Fibroblast of pulmonary artery (primary cell): ENCODE data around the gene SLC22A13.

Experiments used
- DNase-seq: peaks from one replicate; pipeline ENCODE4 v3.0.0-alpha.2; 2010; ENCODE audit warnings: low read depth
- H3K4me3 ChIP-seq: replicated peaks from 2 replicates; pipeline ENCODE4 v1.5.1; 2011; ENCODE audit warnings: low read depth, mild to moderate bottlenecking, control low read depth, low read length, moderate library complexity
- CTCF ChIP-seq: IDR thresholded peaks from 2 replicates; pipeline ENCODE4 v1.5.1; 2011; ENCODE audit warnings: mild to moderate bottlenecking, control low read depth, low read length, inconsistent platforms; ENCODE audit errors: missing control alignments

Gene SLC22A13

GRCh38 chr3:38313263-38313662 lies 47.7 kb downstream of the SLC22A13 start:
- no peak for DNase-seq
- TF ChIP-seq CTCF, result no peak
- no peak overlapping the region for H3K4me3 ChIP-seq

GRCh38 chr3:38313695-38314094 lies 48.1 kb downstream of the SLC22A13 start:
- no peak overlapping the region for H3K4me3 ChIP-seq
- TF ChIP-seq CTCF, result no peak
- no peak for DNase-seq

- H3K4me3 ChIP-seq, result no peak overlapping the region
- TF ChIP-seq CTCF, result no peak
- DNase-seq, result no peak
Observed at GRCh38 chr3:38314112-38314763, 48.6 kb downstream of the SLC22A13 start.

- TF ChIP-seq CTCF, result no peak
- no peak overlapping the region for H3K4me3 ChIP-seq
- no peak for DNase-seq
Observed at GRCh38 chr3:38314764-38315487, 49.3 kb downstream of the SLC22A13 start.

DNA sequence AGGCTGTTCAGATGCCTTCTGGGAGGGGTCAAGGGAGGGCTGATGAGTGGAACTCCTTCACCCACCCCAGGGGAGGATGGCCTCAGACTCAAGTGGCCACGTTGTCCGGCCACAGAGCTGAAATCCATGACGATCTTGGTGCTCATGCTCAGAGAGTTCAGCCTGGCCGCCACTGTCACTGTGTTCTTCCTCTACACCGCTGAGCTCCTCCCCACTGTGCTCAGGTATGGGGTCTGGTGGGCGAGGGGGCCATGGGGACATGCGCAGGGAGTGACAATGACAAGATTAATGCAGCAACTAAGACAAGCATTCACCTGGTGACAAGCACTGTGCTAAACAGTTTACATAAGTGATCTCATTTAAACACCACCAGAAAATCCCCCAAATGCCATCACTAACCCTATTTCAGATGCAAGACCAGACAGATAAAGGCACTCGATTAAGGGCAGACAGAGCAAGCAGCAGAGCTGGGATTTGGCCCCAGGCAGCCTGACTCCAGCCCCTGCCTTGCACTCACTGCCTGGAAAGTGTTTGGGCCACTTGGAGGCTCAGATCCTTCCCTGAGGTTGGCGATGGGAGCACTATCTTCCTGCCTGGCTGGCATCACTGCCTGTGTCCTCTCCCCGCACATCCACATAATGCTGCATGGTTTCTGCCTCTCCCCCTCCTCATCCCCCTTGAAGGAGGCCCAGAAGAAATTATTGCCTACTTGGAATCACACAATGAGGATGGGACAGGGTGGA lies 50.0 kb downstream of the SLC22A13 start:
- no peak overlapping the region for H3K4me3 ChIP-seq
- no peak for DNase-seq
- TF ChIP-seq CTCF, result no peak

DNA sequence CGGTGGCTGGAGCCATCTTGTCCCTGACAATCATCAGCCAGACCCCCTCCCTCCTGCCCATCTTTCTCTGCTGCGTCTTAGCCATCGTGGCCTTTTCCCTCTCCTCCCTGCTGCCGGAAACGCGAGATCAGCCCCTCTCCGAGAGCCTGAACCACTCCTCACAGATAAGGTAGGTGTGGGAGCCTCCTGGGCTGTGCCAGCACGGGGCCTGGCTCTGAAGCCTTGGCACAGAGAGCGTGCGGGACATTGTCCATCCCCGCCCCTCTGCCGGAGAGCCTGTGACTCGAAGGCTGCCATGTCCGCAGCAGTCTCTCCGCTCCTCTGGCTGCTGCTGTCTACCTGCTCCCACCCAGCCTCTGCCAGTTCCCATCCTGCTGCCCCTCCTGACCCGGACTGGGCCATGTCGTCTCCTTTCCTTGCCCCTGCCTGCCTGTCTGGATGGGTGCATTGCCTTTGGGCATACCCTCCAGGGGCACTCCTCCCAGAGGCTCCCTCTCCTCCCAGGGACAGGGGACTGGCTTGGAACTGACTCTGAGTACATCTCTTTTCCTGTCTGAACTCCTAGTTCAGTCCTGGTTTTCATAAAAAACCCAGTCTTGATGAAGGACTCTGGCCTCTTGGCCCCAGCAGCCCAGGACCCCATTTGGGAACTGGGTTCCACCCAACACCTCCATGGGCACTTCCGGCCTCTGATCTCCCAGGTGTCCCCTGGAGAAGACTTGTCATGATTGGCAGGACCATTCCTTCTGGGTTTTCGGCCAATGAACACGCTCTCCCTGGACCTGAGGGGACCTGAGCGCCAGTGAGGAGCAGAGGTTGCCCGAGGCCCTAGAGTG lies 51.0 kb downstream of the SLC22A13 start:
- DNase-seq, result no peak
- no peak overlapping the region for H3K4me3 ChIP-seq
- no peak for TF ChIP-seq CTCF
